Peyer's patch (tissue), 4 donors: ENCODE results near the gene PLK1. TPM values are rescaled to one million over a fixed set of nuclear protein-coding genes. Genes with fewer than 3 reads are reported as not detected.
A peak's percentile ranks its signal among the peaks of the same experiment; 100 is the strongest.

Experiments used
- DNase-seq, 3 donors: peaks; one replicate each; pipeline ENCODE4 v3.0.0-alpha.2; 2017 to 2019
- H3K27ac ChIP-seq, 4 donors: fragments of 200-600 bp; sonication (generic); one replicate each; pipeline ENCODE4 v1.5.1; 2016 to 2019
- H3K27me3 ChIP-seq, 2 donors: fragments of 200-600 bp; sonication (generic); one replicate each; pipeline ENCODE4 v1.5.1; 2019
- H3K36me3 ChIP-seq, 3 donors: fragments of 200-600 bp; sonication (generic); one replicate each; pipeline ENCODE4 v1.5.1; 2016 to 2019
- H3K4me1 ChIP-seq, 4 donors: fragments of 200-600 bp; sonication (generic); one replicate each; pipeline ENCODE4 v1.5.1; 2016 to 2019
- H3K4me3 ChIP-seq, 4 donors: fragments of 200-600 bp; sonication (generic); 1 replicate in 3 of 4; 2 replicates in 1 of 4; pipeline ENCODE4 v1.5.1; 2016 to 2019; ENCODE audit warnings: mild to moderate bottlenecking in 1 of 4
- H3K9me3 ChIP-seq, 4 donors: fragments of 200-600 bp; sonication (generic); one replicate each; pipeline ENCODE4 v1.5.1; 2016 to 2019; ENCODE audit warnings: mild to moderate bottlenecking in 1 of 4
- CTCF ChIP-seq, 6 experiments: fragments of 450-650 bp in 4 of 6; fragments of 200-600 bp in 2 of 6; sonication (generic) in 1 of 6; IDR thresholded peaks; one replicate each; pipeline ENCODE4 v1.5.1; 2017 to 2019; ENCODE audit warnings: antibody characterized with exemption in 6 of 6, mild to moderate bottlenecking in 3 of 6, moderate library complexity in 1 of 6
- POLR2A ChIP-seq, 2 donors: fragments of 450-650 bp; IDR thresholded peaks; one replicate each; pipeline ENCODE4 v1.5.1; 2017; ENCODE audit warnings: antibody characterized with exemption in 2 of 2, mild to moderate bottlenecking in 2 of 2, moderate library complexity in 2 of 2
- total RNA-seq, 4 donors: library from RNA; depleted of rRNA; stranded (reverse); fragments of >200 nt; gene quantifications; one replicate each; pipeline ENCODE4 v1.1.0, GENCODE V29; 2016

The PLK1 gene
- total RNA-seq, 4 donors from 2014 or later, result 10.9 to 40.4 (median 11.9) TPM

- Histone ChIP-seq H3K27ac (no peak overlapping the region), H3K9me3 (no peaks in the 10 kb centered on the region), H3K36me3 (peaks cover 0 to 43% (median 0%) of the 10 kb centered on the region in 3 donors), H3K27me3 (no peaks in the 10 kb centered on the region), H3K4me3 (no peak overlapping the region), H3K4me1 (no peaks in the 10 kb centered on the region)
- DNase-seq, result no peak
- no peak for TF ChIP-seq CTCF (IDR thresholded peaks at IDR 0.05)
- no peak for TF ChIP-seq POLR2A (IDR thresholded peaks at IDR 0.05)
These were observed 13.6 kb downstream of the PLK1 start for GRCh38 chr16:23692190-23692837.

GRCh38 chr16:23694265-23694643 lies 15.6 kb downstream of the PLK1 start:
- H3K27ac ChIP-seq, result no peak overlapping the region
- no peaks in the 10 kb centered on the region for H3K9me3 ChIP-seq
- no peak for DNase-seq
- H3K27me3 ChIP-seq, result no peaks in the 10 kb centered on the region
- peaks cover 0 to 6% (median 0%) of the 10 kb centered on the region in 4 donors for H3K4me1 ChIP-seq
- H3K4me3 ChIP-seq, result no peak overlapping the region
- TF ChIP-seq POLR2A (IDR thresholded peaks at IDR 0.05) (no peak), CTCF (IDR thresholded peaks at IDR 0.05) (no peak)
- H3K36me3 ChIP-seq, result peaks cover 0 to 29% (median 0%) of the 10 kb centered on the region in 3 donors

- TF ChIP-seq POLR2A (IDR thresholded peaks at IDR 0.05), result no peak
- no peak for TF ChIP-seq CTCF (IDR thresholded peaks at IDR 0.05)
- Histone ChIP-seq H3K4me1 (peaks cover 0 to 8% (median 0%) of the 10 kb centered on the region in 4 donors), H3K27ac (no peak overlapping the region), H3K4me3 (no peak overlapping the region), H3K36me3 (peaks cover 0 to 23% (median 0%) of the 10 kb centered on the region in 3 donors), H3K27me3 (no peaks in the 10 kb centered on the region), H3K9me3 (no peaks in the 10 kb centered on the region)
- DNase-seq, result no peak
These were observed 16.1 kb downstream of the PLK1 start for GRCh38 chr16:23694644-23695373.

GRCh38 chr16:23695756-23696155 lies 17.1 kb downstream of the PLK1 start:
- TF ChIP-seq CTCF (IDR thresholded peaks at IDR 0.05) (no peak), POLR2A (IDR thresholded peaks at IDR 0.05) (no peak)
- H3K4me1 ChIP-seq, result peaks cover 0 to 8% (median 2%) of the 10 kb centered on the region in 4 donors
- H3K4me3 ChIP-seq, result no peak overlapping the region
- no peak overlapping the region for H3K27ac ChIP-seq
- H3K27me3 ChIP-seq, result no peaks in the 10 kb centered on the region
- H3K36me3 ChIP-seq, result peaks cover 0 to 14% (median 0%) of the 10 kb centered on the region in 3 donors
- H3K9me3 ChIP-seq, result no peaks in the 10 kb centered on the region
- no peak for DNase-seq

- H3K4me3 ChIP-seq, result no peak overlapping the region
- H3K36me3 ChIP-seq, result peaks cover 0 to 5% (median 0%) of the 10 kb centered on the region in 3 donors
- DNase-seq, result peak; percentile 45 to 85 (median 77)
- peak overlapping the region in 3 of 4 donors; percentile 74 to 81 (median 77) for H3K27ac ChIP-seq
- no peaks in the 10 kb centered on the region for H3K9me3 ChIP-seq
- peak in 1 of 2 donors; percentile 14 for TF ChIP-seq POLR2A (IDR thresholded peaks at IDR 0.05)
- TF ChIP-seq CTCF (IDR thresholded peaks at IDR 0.05), result no peak
- peaks cover 0 to 8% (median 2%) of the 10 kb centered on the region in 4 donors for H3K4me1 ChIP-seq
- no peaks in the 10 kb centered on the region for H3K27me3 ChIP-seq
These were observed 20.4 kb downstream of the PLK1 start for GRCh38 chr16:23699100-23699499.
